NCI-H1694 (cell line): Measurements from ENCODE around the gene KATNB1.
"Not testable (repeated sequence)": the region's sequence is repeated elsewhere in the genome, so short reads cannot be mapped to it uniquely, and the experiment has no call there.

Experiments
- DNase-seq: peaks from one replicate; lab custom pipeline; 2025; lab: John Stamatoyannopoulos, UW

KATNB1 gene

DNA sequence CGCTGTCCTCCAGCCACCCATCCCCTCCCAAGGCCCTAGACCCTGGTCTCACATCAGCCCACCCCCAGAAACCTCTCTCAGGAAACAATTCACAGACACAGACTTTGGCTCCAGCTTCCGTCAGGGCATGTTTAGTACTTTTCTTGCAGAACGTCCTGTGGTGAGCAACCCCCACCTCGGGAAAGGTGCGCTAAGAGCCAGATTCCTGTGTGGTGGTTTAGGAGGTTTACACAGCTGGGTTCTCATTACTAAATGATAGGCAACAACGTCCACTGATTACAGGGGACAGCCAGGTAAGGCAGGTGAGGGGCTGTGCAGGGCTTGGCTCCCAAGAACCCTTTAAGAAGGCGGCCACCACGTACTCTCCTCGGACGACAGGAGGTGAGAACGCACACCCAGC is 37.4 kb downstream of the KATNB1 start:
- DNase-seq, result no peak

DNA sequence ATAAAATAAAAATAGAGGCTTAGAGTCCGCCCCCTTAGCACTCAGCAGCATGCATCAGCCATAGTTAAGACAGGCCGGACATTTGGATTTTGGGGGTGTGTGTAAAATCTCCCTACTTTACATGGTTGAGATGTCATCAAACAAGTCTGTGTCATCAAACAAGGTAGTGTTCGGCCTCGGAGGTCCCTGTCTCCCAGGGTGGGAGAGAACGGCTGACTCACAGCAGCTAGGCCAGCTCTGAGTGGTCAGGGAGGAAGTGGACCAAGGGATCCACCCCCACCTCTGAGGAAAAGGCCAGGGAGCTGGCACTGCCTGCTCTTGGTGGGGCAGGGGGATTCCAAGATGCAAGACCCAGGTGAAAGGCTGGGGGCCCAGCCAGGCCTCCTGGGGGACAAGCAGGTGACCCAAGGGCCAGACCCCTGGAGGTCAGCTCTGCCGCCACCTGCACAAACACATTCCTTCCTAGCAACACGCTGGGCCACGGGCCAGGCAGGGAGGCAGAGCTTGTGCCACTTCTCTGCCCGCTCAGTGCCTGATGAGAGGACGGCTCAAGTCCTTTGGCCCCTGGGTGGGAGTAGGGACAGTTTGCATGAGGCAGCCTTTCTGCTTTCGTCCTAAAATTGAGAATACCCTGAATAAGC is 38.2 kb downstream of the KATNB1 start:
- DNase-seq, result no peak

DNA sequence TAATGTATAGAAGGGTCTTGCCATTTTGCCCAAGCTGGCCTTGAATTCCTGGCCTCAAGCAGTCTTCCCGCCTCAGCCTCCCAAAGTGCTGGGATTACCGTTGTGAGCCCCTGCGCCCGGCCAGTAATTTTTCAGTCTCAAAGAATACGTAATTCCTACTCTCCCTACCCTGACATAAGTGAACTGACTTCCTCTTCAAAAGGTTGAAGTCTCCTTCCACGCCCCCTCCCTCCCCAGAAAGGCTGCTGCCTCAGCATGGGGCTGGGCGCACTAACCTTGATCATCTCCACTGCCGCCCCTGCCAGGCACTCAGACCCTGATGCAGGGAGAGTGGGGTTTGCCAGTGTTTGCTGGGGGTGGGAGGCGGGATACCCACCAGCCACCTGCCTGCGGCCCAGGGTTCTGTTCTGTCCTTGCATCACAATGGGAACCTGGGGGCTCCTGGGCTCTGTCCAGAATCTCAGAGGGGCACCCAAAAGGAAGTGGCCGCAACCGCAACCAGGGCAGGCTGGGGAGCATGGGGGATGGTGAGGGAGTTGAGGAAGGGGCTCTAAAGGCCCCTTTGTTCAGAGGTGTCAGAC is 39.2 kb downstream of the KATNB1 start:
- no peak for DNase-seq

DNA sequence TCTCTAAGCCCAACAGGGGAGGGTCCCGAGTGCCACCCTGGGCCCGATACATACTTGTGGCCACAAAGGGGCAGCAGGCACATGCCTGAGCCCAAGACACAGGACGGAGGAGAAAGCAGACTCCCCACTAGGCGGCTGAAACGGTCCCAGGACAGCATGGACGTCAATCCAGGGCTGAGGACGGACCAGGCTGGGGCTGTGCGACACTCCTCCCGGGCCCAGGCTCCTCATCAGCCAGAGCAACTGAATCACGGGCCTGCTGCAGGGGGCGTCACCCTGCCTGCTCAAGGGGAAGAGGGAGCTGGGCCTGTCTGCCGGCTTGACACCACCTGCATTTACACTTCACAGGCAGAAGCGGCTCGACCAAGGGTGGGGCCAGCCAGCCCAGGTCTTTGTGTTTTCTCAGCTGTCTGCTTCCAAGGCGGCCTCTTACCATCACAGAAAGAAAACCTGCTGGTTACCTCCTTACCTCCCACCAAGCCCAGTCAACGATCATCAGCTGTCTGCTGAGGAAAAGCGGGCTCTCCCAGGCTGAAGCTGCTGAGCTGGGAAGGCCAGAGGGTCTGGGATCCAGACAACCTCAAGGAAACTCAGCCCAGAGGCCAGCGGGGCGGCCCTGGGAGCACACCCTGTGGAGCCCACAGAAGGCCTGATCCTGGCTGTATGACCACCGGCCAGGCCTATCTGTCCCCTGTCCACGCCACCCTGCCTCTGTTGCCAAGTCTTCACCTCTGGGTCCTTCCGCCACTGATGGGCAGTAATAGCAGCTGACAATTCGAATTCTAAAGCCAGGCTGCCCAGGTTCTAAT is 40.3 kb downstream of the KATNB1 start:
- no peak for DNase-seq

DNA sequence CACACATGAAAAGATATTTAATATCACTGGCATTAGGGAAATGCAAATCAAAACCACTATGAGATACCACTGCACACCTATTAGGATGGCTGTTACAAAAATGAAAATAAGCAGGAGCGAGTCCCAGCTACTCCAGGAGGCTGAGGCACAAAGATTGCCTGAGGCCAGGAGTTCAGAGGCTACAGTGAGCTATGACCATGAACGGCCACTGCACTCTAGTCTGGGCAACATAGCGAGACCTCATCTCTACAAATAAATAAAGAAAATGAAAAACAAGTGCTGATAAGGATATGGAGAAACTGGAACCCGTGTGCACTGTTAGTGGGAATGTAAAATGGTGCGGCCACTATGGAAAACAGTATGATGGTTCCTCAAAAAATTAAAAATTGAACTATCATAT is 43.1 kb downstream of the KATNB1 start:
- no peak for DNase-seq

DNA sequence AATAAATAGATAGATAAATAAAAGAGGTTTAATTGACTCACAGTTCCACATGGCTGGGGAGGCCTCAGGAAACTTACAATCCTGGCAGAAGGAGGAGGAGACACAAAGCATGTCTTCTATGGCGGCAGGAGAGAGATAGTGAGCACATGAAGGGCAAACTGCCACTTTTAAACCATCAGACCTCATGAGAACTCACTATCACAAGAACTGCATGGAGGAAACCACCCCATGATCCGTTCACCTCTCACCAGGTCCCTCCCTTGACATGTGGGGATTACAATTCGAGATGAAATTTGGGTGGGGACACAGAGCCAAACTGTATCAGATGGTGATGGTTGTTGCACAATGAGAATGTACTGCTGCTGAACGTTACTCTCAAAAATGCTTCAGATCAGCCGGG is 44.3 kb downstream of the KATNB1 start:
- not testable (repeated sequence) for DNase-seq

DNA sequence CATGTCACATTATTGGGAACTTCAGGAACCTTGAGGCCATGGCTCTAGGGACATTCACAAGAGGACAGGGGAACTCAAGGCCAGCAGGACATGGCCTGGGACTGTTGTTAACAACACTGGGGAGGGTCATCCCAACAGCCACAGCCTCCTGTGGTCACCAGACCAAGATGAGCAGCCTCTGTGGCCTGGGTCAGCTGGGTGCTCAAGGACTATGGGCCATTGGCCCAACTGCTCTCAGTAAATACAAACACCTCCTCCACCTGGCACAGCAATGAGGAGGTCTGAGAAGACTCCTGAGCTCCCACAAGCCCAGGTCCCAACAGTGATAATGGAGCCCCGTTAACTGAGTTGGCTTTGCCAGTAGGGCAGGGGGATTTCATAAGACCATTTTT is 45.8 kb downstream of the KATNB1 start:
- DNase-seq, result no peak

DNA sequence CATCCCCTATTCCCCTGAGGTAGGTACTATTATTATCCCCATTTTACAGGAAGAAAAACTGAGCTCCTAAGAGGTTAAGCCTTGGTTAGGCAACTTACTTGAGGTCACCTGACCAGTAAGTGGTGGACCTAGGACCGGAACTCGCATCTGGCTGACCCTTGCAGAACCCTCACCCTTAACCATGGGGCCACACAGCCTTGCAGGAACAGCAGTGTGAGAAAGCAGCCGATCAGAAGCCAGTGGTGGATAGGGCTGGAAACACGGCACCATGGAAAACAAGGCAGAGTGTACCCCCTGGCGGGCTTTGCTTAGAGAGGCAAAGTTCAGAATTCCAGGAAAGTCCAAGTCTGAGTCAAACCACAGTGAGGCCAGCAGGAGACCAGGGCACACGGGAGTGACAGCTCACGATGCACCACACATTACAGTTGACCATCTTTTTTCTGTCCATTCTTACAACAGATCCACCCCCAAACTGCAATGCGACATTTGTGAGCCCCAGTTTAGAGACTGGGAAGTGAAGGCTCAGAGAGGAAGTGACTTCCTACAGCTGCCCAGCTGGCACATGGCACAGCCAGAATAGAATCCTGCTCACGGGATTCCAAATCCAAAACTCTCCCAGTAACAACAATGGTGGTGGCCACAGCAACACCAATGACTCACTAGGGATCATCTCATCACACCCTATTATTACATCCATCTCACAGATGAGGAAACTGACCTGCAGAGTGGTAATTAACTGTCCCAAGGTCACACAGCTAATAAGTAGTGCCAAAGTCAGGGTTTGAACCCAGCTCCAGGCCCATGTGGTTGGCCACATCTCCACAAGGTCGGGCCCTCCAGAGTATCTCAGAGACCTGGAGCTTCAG is 46.4 kb downstream of the KATNB1 start:
- no peak for DNase-seq

DNA sequence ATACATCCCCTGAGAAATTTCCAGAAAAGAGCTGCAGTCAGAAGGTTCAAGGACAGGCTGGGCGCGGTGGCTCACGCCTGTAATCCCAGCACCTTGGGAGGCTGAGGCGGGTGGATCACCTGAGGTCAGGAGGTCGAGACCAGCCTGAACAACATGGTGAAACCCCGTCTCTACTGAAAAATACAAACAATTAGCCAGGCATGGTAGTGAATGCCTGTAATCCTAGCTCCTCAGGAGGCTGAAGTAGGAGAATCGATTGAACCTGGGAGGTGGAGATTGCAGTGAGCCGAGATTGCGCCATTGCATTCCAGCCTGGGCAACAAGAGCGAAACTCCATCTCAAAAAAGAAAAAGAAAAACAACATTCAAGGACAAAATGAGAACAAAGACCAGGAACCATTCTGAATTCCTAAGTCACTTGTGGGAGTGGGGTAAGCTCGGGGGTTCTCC is 47.1 kb downstream of the KATNB1 start:
- DNase-seq, result not testable (repeated sequence)

DNA sequence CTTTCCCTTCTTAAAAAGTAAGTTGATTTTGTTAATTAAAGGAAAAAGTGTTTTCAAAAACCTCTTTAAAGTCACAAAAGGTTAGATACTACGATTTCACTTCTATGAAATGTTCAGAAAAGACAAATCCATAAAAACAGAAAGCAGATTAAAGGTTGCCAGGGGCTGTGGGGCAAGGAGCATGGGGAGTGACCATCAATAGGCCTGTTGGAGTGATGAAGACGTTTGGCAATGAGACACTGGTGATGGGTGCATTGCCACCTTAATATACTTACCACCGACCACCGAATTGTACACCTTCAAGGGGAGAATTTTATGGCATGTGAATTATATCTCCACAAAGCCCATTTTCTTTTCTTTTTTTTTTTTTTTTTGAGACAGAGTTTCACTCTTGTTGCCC is 47.5 kb downstream of the KATNB1 start:
- DNase-seq, result no peak

DNA sequence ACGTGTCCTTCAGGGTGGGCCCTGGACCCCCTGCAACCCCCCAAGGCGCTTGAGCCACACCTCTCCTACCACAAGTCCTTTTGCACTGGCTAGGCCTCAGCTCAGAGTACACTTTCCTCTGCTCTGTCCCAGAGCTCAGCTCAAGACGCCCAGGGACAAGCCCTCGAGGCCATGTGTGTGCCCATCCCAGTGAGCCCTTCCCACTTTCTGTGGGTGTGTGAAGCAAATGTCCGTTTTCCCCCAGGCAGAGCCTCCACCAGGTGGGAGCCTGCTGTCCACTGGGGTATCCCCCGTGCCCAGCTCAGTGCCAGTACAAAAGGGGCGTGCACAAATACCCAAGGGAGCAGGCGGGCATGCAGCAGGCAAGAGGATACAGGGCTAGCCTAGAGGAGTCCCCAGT is 48.3 kb downstream of the KATNB1 start:
- DNase-seq, result no peak

DNA sequence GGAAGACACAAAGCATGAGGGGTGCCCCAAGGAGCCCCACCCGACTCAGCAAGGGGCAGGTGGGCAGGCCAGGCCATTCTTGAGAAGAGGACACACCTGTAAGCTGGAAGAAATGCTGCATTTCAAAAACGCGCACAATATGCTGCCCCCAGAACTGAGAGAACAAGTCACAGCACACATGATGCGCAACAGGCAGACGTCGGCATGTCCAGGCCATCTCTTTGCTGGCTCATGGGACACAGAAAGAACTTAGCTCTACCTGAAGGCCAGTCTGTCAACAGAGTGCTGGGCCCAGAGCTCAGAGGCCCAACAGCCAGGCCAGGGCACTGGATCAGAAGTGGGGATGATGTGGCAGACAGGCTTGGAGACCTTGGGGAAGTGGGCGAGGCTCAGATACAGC is 48.8 kb downstream of the KATNB1 start:
- no peak for DNase-seq

DNA sequence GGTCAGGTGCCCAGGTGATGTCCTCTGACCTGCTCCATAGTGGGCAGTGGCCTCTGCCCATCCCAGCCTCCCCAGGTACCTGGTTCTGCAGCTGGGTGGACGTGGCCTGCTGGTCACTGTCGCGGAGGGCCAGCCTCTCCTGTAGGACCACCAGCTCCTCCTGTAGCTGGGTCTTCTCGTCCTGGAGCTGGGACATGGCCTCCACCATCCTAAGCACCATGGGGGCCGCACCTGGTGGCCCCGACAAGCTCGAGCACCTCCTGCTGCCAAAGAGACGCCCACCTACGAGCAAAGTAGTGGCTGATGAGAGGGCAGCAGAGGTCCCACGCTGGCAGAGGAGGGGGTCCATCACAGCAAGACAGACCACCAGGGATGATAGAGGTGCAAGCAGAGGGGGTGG is 49.8 kb downstream of the KATNB1 start:
- no peak for DNase-seq

DNA sequence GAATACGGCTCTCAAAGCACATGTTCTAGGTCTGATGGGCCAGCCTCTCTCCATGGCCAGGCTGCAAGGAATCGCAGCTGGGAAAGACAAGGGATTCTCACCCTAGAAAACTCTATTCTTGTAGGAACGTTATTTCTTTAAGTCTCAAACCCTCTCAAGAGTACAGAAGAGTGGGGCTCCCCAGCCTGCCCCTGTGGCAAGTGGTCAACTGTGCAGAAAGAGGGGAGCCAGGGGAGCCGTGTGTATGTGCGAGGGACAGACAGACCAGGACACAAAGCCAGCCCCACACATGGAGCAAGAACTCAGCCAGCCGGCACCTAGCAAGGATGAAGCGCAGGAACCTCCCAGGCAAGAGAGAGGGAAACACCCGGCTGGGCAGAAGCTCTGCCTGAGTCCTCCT is 50.4 kb downstream of the KATNB1 start:
- DNase-seq, result no peak

DNA sequence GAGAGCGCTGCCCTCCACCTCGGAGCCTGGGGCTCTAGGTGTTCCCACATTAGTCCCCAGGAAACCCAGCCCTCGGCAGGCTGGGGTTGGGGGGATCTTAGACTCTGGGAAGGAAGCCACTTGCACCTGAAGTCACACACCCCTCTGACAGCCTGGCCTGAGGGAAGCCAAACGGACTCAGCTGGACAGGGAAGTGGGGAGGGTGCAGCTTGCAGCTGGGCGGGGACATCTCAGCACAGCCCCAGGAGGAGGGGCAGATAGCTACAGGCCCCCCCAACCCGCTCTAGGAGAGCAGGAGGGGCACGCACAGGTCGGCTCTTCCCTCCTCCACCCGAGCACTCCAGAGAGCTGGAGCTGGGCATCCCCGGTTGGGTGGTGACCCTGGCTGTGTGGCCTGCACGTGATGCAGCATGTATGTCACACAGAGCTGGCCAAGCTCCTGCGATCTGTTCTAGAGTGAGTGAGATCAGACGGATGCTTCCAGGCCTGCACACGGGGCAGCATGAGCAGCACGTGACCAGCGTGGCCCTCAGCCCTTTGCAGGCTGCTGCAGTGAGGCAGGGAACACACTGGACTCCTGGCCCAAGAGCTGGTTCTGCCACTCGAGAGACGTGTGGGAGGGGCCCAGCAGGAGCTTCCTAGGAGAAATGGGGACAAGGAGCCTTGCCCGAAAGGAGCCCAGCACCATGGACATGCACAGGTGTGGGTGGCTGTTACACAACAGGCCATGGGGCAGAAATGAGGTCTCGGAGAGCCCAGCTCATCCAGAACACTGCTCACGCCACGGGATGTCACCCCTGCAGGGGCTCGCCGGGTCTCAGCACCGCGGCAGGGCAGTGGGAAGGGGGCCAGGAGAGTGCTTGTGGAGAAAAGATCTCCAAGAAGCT is 51.3 kb downstream of the KATNB1 start:
- DNase-seq, result no peak

DNA sequence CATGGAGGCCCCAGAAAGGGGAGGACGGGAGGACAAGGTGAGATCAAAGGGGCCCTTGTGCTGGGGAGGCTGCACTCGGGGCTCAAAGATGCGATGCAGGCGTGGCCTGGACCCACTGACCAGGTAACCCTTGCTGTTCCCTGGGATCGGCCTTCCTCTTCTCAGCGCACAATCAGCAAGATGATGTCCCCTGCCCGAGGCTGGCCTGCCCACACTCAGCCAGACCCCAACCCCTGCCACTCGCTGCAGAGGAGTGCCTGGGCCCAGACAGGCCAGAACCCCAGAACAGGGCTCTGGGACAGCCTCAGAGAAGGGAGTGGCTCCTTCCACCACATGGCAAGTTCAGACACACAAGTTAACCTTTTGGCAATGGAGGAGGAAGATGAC is 51.9 kb downstream of the KATNB1 start:
- DNase-seq, result no peak

DNA sequence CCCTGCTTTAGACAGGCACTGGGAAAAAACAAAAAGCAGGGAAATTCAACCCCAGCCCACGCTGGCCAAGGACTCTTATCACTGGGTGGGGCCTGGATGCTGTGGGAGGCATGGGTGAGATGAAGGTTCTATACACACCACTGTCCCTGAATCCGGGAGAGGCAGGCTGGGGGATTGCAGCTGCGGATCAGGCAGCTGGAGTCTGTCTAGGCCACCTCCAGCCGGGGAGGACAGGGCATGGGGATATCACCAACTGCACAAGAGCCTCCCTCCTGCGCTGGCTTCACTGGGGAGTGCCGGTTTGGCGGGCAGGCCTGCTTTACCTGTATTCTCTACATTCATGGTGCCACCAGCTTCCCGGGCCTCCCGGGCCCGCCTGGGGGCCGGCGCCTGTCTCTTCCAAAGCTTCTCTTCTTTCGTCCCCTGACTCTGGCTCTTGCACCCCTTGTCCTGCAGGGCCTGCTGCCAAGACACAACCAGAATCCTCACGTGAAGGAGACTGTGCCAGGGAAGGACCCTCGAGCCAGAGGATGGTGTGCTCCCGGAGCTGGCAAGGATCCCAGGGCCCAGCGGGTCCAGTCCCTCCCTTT is 52.8 kb downstream of the KATNB1 start:
- no peak for DNase-seq

DNA sequence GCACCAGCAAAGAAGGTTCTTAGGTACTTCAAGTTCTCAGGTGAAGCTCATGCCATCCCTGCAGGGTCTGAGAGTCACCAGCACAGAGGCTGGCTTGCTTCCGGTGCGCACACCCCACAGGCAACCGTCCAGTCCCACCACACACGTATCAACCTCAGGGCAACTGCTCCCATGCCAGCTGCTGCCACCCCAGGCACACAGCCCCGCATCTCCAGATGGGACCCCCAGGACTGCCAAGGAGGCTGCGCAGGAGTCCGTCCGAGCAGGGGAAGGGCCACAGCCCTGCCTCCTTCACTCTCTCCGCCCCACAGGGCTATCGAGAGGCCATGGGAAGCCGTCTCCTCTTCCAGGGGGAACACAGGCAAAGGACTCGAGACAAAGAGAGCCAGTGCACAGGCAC is 53.4 kb downstream of the KATNB1 start:
- DNase-seq, result no peak

DNA sequence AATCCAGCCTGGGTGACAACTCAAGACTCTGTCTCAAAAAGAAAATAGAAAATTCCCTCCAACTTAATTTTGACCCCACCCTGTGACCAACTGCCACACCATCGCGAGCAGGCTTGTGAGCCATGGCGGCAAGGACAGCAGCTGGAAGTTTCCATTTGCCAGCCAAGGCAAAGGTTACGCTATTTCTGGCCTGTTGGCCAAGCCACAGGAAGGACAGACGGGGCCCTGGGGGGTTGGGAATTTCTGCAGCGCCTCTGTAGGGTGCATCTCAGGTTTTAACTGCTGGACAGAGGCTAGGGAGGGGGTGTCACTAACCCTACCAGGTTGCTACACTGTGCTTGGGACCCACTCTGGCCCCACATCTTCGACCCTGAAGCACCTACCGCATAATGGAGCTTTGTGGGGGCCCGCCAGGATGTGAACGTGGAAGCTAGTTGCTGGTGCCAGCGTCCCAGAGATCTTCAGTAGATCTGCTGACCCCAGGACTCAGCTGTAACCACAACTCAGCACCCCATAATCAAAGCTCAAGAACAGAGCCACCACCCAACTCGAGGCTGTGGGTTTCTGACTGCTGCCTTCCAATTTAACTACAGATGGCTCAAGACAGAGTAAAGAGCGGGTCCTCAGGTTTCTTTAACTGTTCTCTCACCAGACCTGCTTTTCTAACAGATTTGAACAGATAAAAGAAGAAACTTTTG is 55.8 kb downstream of the KATNB1 start:
- no peak for DNase-seq

DNA sequence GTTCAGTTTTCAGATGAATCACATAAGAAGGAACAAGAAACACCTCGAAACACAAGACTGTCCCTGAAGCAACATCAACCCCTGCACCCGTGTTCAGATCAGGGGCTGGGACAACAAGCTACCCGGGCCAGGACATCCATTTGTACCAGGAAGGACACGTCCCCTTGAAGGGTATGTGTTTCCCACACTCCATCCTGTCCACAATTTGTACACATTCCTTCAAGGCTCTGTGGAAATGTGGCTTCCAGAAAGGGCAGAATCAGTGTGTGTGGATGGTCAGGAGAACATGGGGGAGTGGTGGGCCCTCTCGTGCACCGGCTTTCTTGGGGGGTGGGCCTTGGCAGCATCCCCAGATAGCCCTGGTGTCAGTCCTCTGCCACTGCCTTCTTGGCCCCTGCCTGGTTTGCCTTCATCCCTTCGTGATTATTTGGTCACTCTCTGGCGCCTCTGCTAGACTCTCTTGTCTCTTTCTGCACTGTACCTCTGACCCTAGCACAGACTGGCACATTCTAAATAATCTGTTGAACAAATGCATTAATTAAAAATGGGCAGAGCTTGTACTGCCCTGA is 56.4 kb downstream of the KATNB1 start:
- no peak for DNase-seq
